ENCODE measurements around the gene NANP. TPM values are rescaled to one million over a fixed set of nuclear protein-coding genes. Genes with fewer than 3 reads are reported as not detected.

Gene NANP
- total and polyA plus RNA-seq, 2 of the 13 experiments (the other 11 are each of a cell fraction or from before 2014, with no cell fraction given), result 8.9 to 21.5 TPM

DNA sequence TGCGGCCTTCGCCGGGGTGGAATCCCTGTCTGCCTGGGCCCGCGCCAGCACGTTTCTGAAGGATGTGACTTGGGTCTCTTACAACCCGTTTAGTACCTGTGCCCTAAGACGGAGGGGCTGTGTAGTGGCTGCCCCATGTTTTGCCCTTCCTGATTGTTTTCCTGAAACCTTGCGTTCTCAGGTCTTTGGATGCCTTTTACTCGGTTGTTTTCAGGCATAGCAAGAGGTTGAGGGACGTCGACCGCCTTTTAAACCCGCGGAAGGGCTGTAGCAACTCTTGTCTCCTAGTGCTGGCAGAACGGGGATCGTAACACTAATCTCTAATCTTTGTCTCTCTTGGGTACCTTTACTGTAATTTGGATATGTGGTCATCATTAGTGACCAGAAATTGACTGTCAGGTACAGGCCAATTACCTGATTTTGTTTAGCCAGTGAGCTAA, 706 bp upstream of the NANP start (continued):
- no peak for TF ChIP-seq ZNF337 (CRISPR knock-in tag; IDR thresholded peaks at IDR 0.05; ENCODE audit: borderline replicate concordance, low read depth)
- no peak for TF ChIP-seq KLF12 (CRISPR knock-in tag; IDR thresholded peaks at IDR 0.05; ENCODE audit: borderline replicate concordance)
- TF ChIP-seq NAIF1 (CRISPR knock-in tag; IDR thresholded peaks at IDR 0.05; ENCODE audit: borderline replicate concordance), result no peak
- TF ChIP-seq PHF5A (CRISPR knock-in tag; IDR thresholded peaks at IDR 0.05; ENCODE audit: low read depth, unreplicated experiment), result no peak
- TF ChIP-seq CHD4 (IDR thresholded peaks at IDR 0.05; ENCODE audit: borderline replicate concordance, low read length), result no peak
- TF ChIP-seq THAP8 (CRISPR knock-in tag; IDR thresholded peaks at IDR 0.05; ENCODE audit: borderline replicate concordance), result no peak
- TF ChIP-seq U2AF1 (optimal IDR thresholded peaks at IDR 0.05; ENCODE audit: low read depth, low read length), result no peak
- no peak; the same call in 1 of the 2 replicates for TF ChIP-seq ZNF124 (CRISPR knock-in tag; IDR thresholded peaks at IDR 0.05)
- TF ChIP-seq ZSCAN29 (CRISPR knock-in tag; conservative IDR thresholded peaks at IDR 0.05), result no peak; the same call in 1 of the 2 replicates
- no peak for TF ChIP-seq SCMH1 (CRISPR knock-in tag; IDR thresholded peaks at IDR 0.05; ENCODE audit: borderline replicate concordance)
- no peak for TF ChIP-seq ZNF562 (CRISPR knock-in tag; IDR thresholded peaks at IDR 0.05; ENCODE audit: borderline replicate concordance)
- no peak for TF ChIP-seq ZNF331 (CRISPR knock-in tag; IDR thresholded peaks at IDR 0.05)
- TF ChIP-seq, protein P1, sequence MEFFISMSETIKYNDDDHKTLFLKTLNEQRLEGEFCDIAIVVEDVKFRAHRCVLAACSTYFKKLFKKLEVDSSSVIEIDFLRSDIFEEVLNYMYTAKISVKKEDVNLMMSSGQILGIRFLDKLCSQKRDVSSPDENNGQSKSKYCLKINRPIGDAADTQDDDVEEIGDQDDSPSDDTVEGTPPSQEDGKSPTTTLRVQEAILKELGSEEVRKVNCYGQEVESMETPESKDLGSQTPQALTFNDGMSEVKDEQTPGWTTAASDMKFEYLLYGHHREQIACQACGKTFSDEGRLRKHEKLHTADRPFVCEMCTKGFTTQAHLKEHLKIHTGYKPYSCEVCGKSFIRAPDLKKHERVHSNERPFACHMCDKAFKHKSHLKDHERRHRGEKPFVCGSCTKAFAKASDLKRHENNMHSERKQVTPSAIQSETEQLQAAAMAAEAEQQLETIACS (CRISPR knock-in tag; IDR thresholded peaks at IDR 0.05), result no peak
- TF ChIP-seq MIXL1 (CRISPR knock-in tag; IDR thresholded peaks at IDR 0.05), result 0 out of 2 replicates have a peak, but pooled peaks have one; percentile 1
- no peak for TF ChIP-seq MLX (CRISPR knock-in tag; IDR thresholded peaks at IDR 0.05)
- no peak for TF ChIP-seq IKZF1 (IDR thresholded peaks at IDR 0.05)
- no peak for TF ChIP-seq EP300 (IDR thresholded peaks at IDR 0.05; ENCODE audit: low read depth in 2 of 2, low read length in 2 of 2)
- no peak for TF ChIP-seq EP300 (CRISPR knock-in tag; IDR thresholded peaks at IDR 0.05; ENCODE audit: borderline replicate concordance)
- TF ChIP-seq, protein P2, sequence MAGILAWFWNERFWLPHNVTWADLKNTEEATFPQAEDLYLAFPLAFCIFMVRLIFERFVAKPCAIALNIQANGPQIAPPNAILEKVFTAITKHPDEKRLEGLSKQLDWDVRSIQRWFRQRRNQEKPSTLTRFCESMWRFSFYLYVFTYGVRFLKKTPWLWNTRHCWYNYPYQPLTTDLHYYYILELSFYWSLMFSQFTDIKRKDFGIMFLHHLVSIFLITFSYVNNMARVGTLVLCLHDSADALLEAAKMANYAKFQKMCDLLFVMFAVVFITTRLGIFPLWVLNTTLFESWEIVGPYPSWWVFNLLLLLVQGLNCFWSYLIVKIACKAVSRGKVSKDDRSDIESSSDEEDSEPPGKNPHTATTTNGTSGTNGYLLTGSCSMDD (CRISPR knock-in tag; IDR thresholded peaks at IDR 0.05), result no peak
- TF ChIP-seq, protein P3, sequence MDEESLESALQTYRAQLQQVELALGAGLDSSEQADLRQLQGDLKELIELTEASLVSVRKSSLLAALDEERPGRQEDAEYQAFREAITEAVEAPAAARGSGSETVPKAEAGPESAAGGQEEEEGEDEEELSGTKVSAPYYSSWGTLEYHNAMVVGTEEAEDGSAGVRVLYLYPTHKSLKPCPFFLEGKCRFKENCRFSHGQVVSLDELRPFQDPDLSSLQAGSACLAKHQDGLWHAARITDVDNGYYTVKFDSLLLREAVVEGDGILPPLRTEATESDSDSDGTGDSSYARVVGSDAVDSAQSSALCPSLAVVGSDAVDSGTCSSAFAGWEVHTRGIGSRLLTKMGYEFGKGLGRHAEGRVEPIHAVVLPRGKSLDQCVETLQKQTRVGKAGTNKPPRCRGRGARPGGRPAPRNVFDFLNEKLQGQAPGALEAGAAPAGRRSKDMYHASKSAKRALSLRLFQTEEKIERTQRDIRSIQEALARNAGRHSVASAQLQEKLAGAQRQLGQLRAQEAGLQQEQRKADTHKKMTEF (CRISPR knock-in tag; IDR thresholded peaks at IDR 0.05), result no peak
- TF ChIP-seq, protein P4, sequence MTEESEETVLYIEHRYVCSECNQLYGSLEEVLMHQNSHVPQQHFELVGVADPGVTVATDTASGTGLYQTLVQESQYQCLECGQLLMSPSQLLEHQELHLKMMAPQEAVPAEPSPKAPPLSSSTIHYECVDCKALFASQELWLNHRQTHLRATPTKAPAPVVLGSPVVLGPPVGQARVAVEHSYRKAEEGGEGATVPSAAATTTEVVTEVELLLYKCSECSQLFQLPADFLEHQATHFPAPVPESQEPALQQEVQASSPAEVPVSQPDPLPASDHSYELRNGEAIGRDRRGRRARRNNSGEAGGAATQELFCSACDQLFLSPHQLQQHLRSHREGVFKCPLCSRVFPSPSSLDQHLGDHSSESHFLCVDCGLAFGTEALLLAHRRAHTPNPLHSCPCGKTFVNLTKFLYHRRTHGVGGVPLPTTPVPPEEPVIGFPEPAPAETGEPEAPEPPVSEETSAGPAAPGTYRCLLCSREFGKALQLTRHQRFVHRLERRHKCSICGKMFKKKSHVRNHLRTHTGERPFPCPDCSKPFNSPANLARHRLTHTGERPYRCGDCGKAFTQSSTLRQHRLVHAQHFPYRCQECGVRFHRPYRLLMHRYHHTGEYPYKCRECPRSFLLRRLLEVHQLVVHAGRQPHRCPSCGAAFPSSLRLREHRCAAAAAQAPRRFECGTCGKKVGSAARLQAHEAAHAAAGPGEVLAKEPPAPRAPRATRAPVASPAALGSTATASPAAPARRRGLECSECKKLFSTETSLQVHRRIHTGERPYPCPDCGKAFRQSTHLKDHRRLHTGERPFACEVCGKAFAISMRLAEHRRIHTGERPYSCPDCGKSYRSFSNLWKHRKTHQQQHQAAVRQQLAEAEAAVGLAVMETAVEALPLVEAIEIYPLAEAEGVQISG (CRISPR knock-in tag; IDR thresholded peaks at IDR 0.05), result no peak
- no peak for TF ChIP-seq HMGA1 (CRISPR knock-in tag; conservative IDR thresholded peaks at IDR 0.05)

All from HepG2 (cell line).